ENCODE measurements around the gene LRRC53. TPM values are rescaled to one million over a fixed set of nuclear protein-coding genes. Genes with fewer than 3 reads are reported as not detected.

Gene LRRC53
- total RNA-seq: not detected
- not detected for polyA plus RNA-seq
- long read RNA-seq, donor 1: 0 reads
- long read RNA-seq, donor 2: 0 reads
- long read RNA-seq, donor 3: 0 reads

GRCh38 chr1:74512170-74512915 is at the start of gene LRRC53:
TSS of gene LRRC53 (minus strand) at chr1:74512611. CDS start at chr1:74483349, 29,262 bp downstream.
- intact Hi-C loops (cut with DNase I): no loop called here
- Histone ChIP-seq H3K36me3 (no peaks in the 10 kb centered on the region), H3K4me3 (no peak within 1 kb of the TSS), H3K4me1 (ENCODE audit: insufficient read depth) (no peaks in the 10 kb centered on the region), H3K27me3 (no peaks in the 10 kb centered on the region), H3K27ac (no peak within 1 kb of the TSS), H3K9me3 (no peaks in the 10 kb centered on the region)
- 74 to 84% (median 84%) methylated on average over 2 of the region's 2 CpGs for WGBS, 3 donors
- no peak for TF ChIP-seq CTCF (IDR thresholded peaks at IDR 0.05)
- no peak for DNase-seq

- H3K9me3 ChIP-seq: no peaks in the 10 kb centered on the region
- no peak overlapping the region for H3K4me3 ChIP-seq
- H3K27ac ChIP-seq: no peak overlapping the region
- intact Hi-C loops (cut with DNase I): no loop called here
- no peaks in the 10 kb centered on the region for H3K36me3 ChIP-seq
- WGBS, 3 donors: 81 to 90% (median 86%) methylated on average over 2 of the region's 2 CpGs
- TF ChIP-seq POLR2A (IDR thresholded peaks at IDR 0.05) (no peak), EP300 (IDR thresholded peaks at IDR 0.05) (no peak), CTCF (IDR thresholded peaks at IDR 0.05) (no peak)
- no peaks in the 10 kb centered on the region for H3K27me3 ChIP-seq
- DNase-seq: no peak
- no peaks in the 10 kb centered on the region for H3K4me1 ChIP-seq (ENCODE audit: insufficient read depth)
Observed at GRCh38 chr1:74549932-74550331, 37.5 kb upstream of the LRRC53 start.

- Histone ChIP-seq H3K36me3 (no peaks in the 10 kb centered on the region), H3K4me3 (no peak overlapping the region), H3K4me1 (ENCODE audit: insufficient read depth) (no peaks in the 10 kb centered on the region), H3K27ac (no peak overlapping the region), H3K9me3 (no peaks in the 10 kb centered on the region), H3K27me3 (no peaks in the 10 kb centered on the region)
- TF ChIP-seq CTCF (IDR thresholded peaks at IDR 0.05) (no peak), EP300 (IDR thresholded peaks at IDR 0.05) (no peak), POLR2A (IDR thresholded peaks at IDR 0.05) (no peak)
- no peak for DNase-seq
- intact Hi-C loops (cut with DNase I): no loop called here
- WGBS, 3 donors: 65 to 77% (median 77%) methylated on average over 4 of the region's 4 CpGs
Observed at GRCh38 chr1:74548961-74549750, 36.7 kb upstream of the LRRC53 start.

- Histone ChIP-seq H3K4me3 (no peak overlapping the region), H3K4me1 (ENCODE audit: insufficient read depth) (no peaks in the 10 kb centered on the region), H3K27me3 (no peaks in the 10 kb centered on the region), H3K9me3 (no peaks in the 10 kb centered on the region), H3K27ac (no peak overlapping the region), H3K36me3 (no peaks in the 10 kb centered on the region)
- intact Hi-C loops (cut with DNase I): no loop called here
- TF ChIP-seq POLR2A (IDR thresholded peaks at IDR 0.05): no peak
- no peak for DNase-seq
- WGBS, 3 donors: 93 to 94% (median 94%) methylated on average over 2 of the region's 2 CpGs
Observed at GRCh38 chr1:74545821-74546220, 33.4 kb upstream of the LRRC53 start.

GRCh38 chr1:74534241-74534640 is 21.8 kb upstream of the LRRC53 start:
- no peak for DNase-seq
- no peaks in the 10 kb centered on the region for H3K36me3 ChIP-seq
- intact Hi-C loops (cut with DNase I): no loop called here
- H3K27me3 ChIP-seq: no peaks in the 10 kb centered on the region
- no peak for TF ChIP-seq EP300 (IDR thresholded peaks at IDR 0.05)
- no peak for TF ChIP-seq POLR2A (IDR thresholded peaks at IDR 0.05)
- no peak for TF ChIP-seq CTCF (IDR thresholded peaks at IDR 0.05)
- H3K4me1 ChIP-seq (ENCODE audit: insufficient read depth): no peaks in the 10 kb centered on the region
- no peak overlapping the region for H3K4me3 ChIP-seq
- H3K27ac ChIP-seq: no peak overlapping the region
- H3K9me3 ChIP-seq: no peaks in the 10 kb centered on the region
- WGBS, 3 donors: 46 to 56% (median 48%) methylated on average over 3 of the region's 3 CpGs
